Astrocyte of the cerebellum (primary cell): ENCODE results near the gene HLA-DQB1.
"Not testable (repeated sequence)": the region's sequence is repeated elsewhere in the genome, so short reads cannot be mapped to it uniquely, and the experiment has no call there.

Source experiments
- DNase-seq: peaks from one replicate; pipeline ENCODE4 v3.0.0-alpha.2; 2011; ENCODE audit warnings: low read depth
- H3K4me3 ChIP-seq: 2 replicates; pipeline ENCODE4 v1.5.1; 2011; ENCODE audit warnings: mild to moderate bottlenecking, low read depth, low read length, moderate library complexity
- in situ Hi-C: cut with HindIII; loops from 2 replicates; pipeline ENCODE4 v1.10.0; 2017; ENCODE audit warnings: low sequenced_read_pairs
- TF ChIP-seq, protein P1 (sequence below): IDR thresholded peaks from 2 replicates; pipeline ENCODE4 v1.5.1; 2012; ENCODE audit warnings: low read length, low read depth, moderate library complexity, mild to moderate bottlenecking; ENCODE audit errors: missing control alignments

HLA-DQB1 gene

GRCh38 chr6:32645047-32645703, 21.3 kb downstream of the HLA-DQB1 start:
- DNase-seq: no peak
- in situ Hi-C loops: no loop called here
- no peak overlapping the region for H3K4me3 ChIP-seq
- TF ChIP-seq, protein P1, sequence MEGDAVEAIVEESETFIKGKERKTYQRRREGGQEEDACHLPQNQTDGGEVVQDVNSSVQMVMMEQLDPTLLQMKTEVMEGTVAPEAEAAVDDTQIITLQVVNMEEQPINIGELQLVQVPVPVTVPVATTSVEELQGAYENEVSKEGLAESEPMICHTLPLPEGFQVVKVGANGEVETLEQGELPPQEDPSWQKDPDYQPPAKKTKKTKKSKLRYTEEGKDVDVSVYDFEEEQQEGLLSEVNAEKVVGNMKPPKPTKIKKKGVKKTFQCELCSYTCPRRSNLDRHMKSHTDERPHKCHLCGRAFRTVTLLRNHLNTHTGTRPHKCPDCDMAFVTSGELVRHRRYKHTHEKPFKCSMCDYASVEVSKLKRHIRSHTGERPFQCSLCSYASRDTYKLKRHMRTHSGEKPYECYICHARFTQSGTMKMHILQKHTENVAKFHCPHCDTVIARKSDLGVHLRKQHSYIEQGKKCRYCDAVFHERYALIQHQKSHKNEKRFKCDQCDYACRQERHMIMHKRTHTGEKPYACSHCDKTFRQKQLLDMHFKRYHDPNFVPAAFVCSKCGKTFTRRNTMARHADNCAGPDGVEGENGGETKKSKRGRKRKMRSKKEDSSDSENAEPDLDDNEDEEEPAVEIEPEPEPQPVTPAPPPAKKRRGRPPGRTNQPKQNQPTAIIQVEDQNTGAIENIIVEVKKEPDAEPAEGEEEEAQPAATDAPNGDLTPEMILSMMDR: no peak

DNA sequence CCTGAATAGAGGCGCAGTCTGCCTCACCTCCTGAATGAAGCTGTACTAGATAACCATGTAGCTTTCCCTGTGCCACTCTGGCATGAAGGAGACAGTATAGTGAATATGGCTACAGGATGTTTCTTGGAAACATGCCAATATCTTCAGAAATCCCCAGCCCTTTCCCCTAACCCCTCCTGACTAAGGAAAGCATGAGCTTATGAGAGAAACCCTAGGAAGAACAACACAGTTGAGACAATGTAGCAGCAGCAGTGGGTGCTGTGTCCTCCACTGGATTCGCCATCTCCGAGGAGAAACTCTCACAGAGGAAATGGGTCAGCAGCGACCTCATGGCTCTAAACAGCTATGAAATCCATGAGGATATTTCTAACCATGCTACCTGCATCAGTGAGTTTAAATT, 22.6 kb downstream of the HLA-DQB1 start:
- no peak for DNase-seq
- TF ChIP-seq, protein P1: no peak
- no peak overlapping the region for H3K4me3 ChIP-seq
- in situ Hi-C loops: no loop called here

DNA sequence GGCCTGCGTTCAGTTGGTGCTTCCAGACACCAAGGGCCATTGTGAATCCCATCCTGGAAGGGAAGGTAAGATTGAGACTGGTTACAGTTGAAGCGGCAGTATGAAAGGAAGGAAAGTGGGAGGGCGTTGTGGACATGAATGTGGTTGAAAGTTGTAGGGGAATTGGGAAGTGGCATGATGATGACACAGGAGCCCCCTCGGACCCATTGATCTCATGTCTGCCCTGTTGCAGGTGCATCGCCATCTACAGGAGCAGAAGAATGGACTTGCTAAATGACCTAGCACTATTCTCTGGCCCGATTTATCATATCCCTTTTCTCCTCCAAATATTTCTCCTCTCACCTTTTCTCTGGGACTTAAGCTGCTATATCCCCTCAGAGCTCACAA, 23.7 kb downstream of the HLA-DQB1 start:
- DNase-seq: no peak
- TF ChIP-seq, protein P1: no peak
- in situ Hi-C loops: no loop called here
- H3K4me3 ChIP-seq: no peak overlapping the region

DNA sequence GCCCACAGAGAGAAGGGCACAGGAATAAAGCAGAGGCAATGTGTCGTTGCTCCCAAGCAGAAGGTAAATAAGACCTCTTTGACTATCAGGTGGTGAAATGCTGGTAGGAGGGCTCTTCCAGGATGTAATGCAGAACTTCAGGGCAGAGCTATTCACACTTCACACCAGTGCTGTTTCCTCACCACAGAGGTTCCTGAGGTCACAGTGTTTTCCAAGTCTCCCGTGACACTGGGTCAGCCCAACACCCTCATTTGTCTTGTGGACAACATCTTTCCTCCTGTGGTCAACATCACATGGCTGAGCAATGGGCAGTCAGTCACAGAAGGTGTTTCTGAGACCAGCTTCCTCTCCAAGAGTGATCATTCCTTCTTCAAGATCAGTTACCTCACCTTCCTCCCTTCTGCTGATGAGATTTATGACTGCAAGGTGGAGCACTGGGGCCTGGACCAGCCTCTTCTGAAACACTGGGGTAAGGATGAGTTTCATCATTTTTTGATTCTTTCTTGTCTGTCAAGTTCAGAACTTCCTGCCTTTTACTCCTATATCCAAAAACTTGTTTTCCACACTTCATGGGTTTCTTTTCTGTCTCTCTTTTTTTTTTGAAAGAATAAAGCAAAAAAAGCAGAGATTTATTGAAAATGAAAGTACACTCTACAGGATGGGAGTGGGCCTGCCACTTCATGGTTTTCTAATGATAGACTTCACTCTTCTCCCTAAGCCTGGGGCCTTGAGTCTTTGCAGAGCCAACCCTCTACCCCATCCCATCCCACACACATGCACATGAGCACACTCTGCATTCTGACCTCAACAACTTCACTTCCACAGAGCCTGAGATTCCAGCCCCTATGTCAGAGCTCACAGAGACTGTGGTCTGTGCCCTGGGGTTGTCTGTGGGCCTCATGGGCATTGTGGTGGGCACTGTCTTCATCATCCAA, 24.4 kb downstream of the HLA-DQB1 start:
- in situ Hi-C loops, DNase-seq: not testable (repeated sequence)

GRCh38 chr6:32641122-32641521, 25.3 kb downstream of the HLA-DQB1 start:
- no peak overlapping the region for H3K4me3 ChIP-seq
- no peak for DNase-seq
- TF ChIP-seq, protein P1: no peak
- in situ Hi-C loops: no loop called here

More for the DNA sequence above, 24.4 kb downstream of the HLA-DQB1 start:
- H3K4me3 ChIP-seq: not testable (repeated sequence)

DNA sequence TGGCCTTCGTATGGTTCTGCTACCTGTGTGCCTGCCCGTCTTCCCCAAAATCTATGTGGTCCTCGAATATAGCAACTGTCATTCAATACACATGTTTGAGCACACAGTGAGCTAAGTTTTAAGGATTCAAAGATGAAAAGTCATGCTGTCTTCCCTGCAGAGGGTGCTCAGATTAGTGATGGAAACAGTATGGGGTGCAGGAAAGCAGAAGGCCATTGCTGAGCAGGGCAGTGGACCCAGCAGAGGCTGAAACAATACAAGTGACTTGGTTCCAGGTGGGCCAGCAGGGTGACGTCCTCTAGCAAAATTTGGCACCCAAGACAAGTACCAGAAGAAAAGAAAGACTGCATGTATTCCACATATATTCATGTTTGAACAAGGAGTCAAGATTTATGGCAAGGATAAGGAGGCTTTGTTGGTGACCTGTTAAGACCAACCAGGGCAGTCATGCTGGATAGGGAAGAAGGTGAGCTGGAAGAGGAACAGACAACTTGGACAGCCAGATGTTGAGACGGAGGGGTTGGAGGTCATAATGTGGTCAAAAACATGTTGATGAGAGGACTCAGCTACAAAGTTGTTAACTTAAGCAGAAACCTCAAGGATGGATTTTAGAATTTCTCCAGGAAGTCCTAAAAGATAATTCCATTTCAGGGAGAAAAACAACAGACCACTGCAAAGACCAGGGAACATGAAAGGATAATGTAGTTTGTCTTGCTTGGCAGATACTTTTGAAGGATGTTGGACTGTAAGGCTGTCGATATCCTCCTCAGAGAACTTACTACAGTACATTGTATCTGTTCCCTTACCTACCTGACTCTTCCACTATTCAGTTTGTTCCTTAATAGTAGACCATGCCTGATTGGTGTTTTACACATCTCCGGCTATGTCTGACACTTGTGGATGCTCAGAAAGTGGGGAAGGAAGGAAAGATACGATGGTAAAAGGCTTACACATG, 26.7 kb downstream of the HLA-DQB1 start:
- H3K4me3 ChIP-seq: no peak overlapping the region
- no peak for DNase-seq
- in situ Hi-C loops: no loop called here
- TF ChIP-seq, protein P1: no peak
